ENCODE results near the gene LDLRAD3. TPM values are rescaled to one million over a fixed set of nuclear protein-coding genes. Genes with fewer than 3 reads are reported as not detected.

The LDLRAD3 gene
- total RNA-seq, 1 experiment from 2014 or later, result 38.8 TPM

GRCh38 chr11:36274414-36274813 lies 330.6 kb downstream of the LDLRAD3 start:
- no peak overlapping the region for H3K4me3 ChIP-seq
- H3K36me3 ChIP-seq, result peaks cover 2% of the 10 kb centered on the region; the same call in 1 of the 2 replicates
- H3K9me3 ChIP-seq (replicated peaks), result no peaks in the 10 kb centered on the region
- H3K4me1 ChIP-seq, result peaks cover 24% of the 10 kb centered on the region
- no peak overlapping the region for H3K27ac ChIP-seq
- peak in 1 of 2 experiments; percentile 36 for DNase-seq
- H3K27me3 ChIP-seq, result no peaks in the 10 kb centered on the region

GRCh38 chr11:36278531-36279282 lies 334.8 kb downstream of the LDLRAD3 start:
- Histone ChIP-seq H3K4me1 (peaks cover 39% of the 10 kb centered on the region), H3K4me3 (no peak overlapping the region), H3K9me3 (replicated peaks) (no peaks in the 10 kb centered on the region), H3K27me3 (no peaks in the 10 kb centered on the region), H3K27ac (peak overlapping the region; percentile 14; the same call in 1 of the 2 replicates), H3K36me3 (no peaks in the 10 kb centered on the region; the same call in 1 of the 2 replicates)
- peak; percentile 76 to 80 for DNase-seq

DNA sequence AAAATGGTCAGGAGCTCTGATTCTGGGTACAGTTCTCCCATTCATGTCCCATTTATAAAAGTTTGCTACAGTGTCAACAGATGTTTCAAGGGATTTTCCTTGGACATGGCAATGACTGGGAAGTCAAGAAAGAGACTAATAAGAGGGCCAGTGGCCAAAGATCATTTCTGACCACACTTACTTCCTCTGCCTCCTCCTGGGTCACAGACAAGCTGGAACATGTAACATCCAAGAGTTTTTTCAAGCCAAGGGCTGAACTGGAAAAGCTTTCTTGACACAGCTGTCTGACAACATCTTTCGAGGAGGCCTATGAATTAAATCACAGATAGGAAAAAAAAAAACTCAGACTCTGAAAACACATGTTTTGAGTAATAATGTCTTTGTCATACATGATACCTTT lies 336.7 kb downstream of the LDLRAD3 start:
- Histone ChIP-seq H3K9me3 (replicated peaks) (no peaks in the 10 kb centered on the region), H3K4me1 (peaks cover 39% of the 10 kb centered on the region), H3K4me3 (no peak overlapping the region), H3K27me3 (no peaks in the 10 kb centered on the region), H3K36me3 (no peaks in the 10 kb centered on the region), H3K27ac (peak overlapping the region; percentile 50)
- peak; percentile 64 to 83 for DNase-seq

All from SJCRH30 (cell line).